Loucy (cell line): ENCODE data around the gene VCX3B.
"Not testable (repeated sequence)": the region's sequence is repeated elsewhere in the genome, so short reads cannot be mapped to it uniquely, and the experiment has no call there.

Source experiments
- CTCF ChIP-seq: fragments of 200-600 bp; sonication (generic); conservative IDR thresholded peaks from 2 replicates; pipeline ENCODE4 v1.5.1; 2014; ENCODE audit warnings: mild to moderate bottlenecking, antibody characterized with exemption, low read length
- EZH2phosphoT487 ChIP-seq: fragments of 200-600 bp; IDR thresholded peaks from 2 replicates; pipeline ENCODE4 v1.6.1; 2018; ENCODE audit warnings: antibody characterized with exemption, mild to moderate bottlenecking, moderate library complexity, borderline replicate concordance

DNA sequence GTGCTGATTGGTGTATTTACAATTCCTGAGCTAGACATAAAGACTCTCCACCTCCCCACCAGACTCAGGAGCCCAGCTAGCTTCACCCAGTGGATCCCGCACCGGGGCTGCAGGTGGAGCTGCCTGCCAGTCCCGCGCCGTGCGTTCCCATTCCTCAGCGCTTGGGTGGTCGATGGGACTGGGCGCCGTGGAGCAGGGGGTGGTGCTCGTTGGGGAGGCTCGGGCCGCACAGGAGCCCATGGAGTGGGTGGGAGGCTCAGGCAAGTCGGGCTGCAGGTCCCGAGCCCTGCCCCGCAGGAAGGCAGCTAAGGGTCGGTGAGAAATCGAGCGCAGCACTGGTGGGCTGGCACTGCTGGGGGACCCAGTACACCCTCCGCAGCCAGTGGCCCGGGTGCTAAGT lies 12.3 kb upstream of the VCX3B start:
- not testable (repeated sequence) for TF ChIP-seq CTCF, EZH2phosphoT487
